SK-N-MC (cell line): ENCODE measurements around the gene CDH4.

Experiments used
- EZH2 ChIP-seq: fragments of 200-600 bp; sonication (generic); IDR thresholded peaks from one replicate; pipeline ENCODE4 v1.6.1; 2017; ENCODE audit warnings: antibody characterized with exemption
- POLR2AphosphoS5 ChIP-seq: IDR thresholded peaks from 2 replicates; pipeline ENCODE4 v1.6.1; 2012; ENCODE audit warnings: mild to moderate bottlenecking, low read depth, low read length, borderline replicate concordance

DNA sequence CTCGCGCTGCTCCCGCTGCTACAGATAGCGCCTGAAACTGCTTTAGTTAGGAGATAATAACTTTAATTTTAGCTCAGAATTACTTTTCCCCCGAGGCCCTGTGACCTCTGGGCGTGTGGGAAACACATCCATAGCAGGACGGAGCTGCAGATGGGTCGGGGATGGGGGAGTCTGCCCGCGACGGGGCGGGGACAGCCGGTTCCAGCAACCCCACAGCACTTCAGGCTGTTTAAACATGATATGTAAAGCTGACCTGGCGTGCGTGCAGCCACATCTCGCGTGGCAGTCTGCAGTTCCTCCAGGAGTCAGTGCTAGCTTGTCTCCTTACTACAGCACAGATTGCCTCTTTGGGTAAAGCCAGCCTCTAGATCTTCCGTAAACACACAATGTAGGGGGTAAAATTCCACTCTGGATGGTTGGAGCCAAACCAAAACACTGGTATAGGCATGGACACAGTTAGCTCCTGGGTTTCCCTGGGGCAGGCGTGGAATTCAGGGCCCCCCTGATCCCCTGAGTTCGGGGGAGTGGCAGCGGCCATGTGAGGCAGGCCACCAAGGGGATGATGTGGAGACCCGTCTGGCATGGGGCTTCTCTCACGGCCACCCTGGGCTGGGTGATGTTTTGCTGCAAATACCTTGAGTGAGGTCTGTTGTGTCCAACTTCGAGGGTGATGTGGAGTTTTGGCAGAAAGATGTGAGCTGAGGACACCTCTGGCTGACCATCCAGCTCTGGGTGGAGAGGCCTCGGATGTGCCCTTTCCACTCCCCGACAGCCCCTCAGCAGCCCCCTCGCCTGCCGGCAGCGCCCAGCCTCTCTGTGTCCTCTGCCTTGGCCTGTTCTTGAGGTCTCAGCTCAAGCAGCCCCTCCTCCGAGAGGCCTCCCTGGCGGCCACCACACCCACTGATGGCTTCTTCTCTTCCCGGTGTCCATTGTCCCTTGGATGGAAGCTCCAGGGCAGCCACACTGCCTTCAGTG lies 599.2 kb downstream of the CDH4 start:
- no peak for TF ChIP-seq POLR2AphosphoS5
- no peak for TF ChIP-seq EZH2
